Fibroblast of lung (primary cell): ENCODE results near the gene CCDC179. TPM values are rescaled to one million over a fixed set of nuclear protein-coding genes. Genes with fewer than 3 reads are reported as not detected.

ENCODE experiments used
- DNase-seq, 2 donors: peaks; one replicate each; pipeline versions ENCODE4 v3.0.0 to v3.0.0-alpha.2; 2010; ENCODE audit warnings: low read depth in 2 of 2
- H2AFZ ChIP-seq: 2 replicates; pipeline ENCODE4 v1.5.1; 2012; ENCODE audit warnings: low read length, control low read depth, inconsistent platforms
- H3K27ac ChIP-seq: 2 replicates; pipeline ENCODE4 v1.5.1; 2011; ENCODE audit warnings: low read length, control low read depth; ENCODE audit not compliant: insufficient read depth
- H3K27me3 ChIP-seq: 2 replicates; pipeline ENCODE4 v1.5.1; 2011; ENCODE audit warnings: mild to moderate bottlenecking, low read length; ENCODE audit not compliant: control insufficient read depth, insufficient read depth
- H3K36me3 ChIP-seq: 2 replicates; pipeline ENCODE4 v1.5.1; 2011; ENCODE audit warnings: low read length; ENCODE audit not compliant: control insufficient read depth, insufficient read depth
- H3K4me1 ChIP-seq: 2 replicates; pipeline ENCODE4 v1.5.1; 2011; ENCODE audit warnings: low read length; ENCODE audit not compliant: control insufficient read depth, insufficient read depth; ENCODE audit errors: extremely low read depth
- H3K4me2 ChIP-seq: 2 replicates; pipeline ENCODE4 v1.5.1; 2011; ENCODE audit warnings: low read length, control low read depth; ENCODE audit not compliant: insufficient read depth; ENCODE audit errors: extremely low read depth
- H3K4me3 ChIP-seq, 4 experiments: fragments of 200-600 bp in 1 of 4; sonication (generic) in 1 of 4; replicated peaks in 1 of 4; 2 replicates each; pipeline ENCODE4 v1.5.1; 2011 to 2016; ENCODE audit warnings: low read length in 4 of 4, low read depth in 3 of 4, mild to moderate bottlenecking in 3 of 4, control low read depth in 2 of 4, inconsistent platforms in 1 of 4, mixed read lengths in 1 of 4; ENCODE audit not compliant: insufficient read depth in 1 of 4; ENCODE audit errors: control extremely low read depth in 1 of 4
- H3K79me2 ChIP-seq: 2 replicates; pipeline ENCODE4 v1.5.1; 2012; ENCODE audit warnings: mild to moderate bottlenecking, low read length, inconsistent platforms; ENCODE audit not compliant: control insufficient read depth, insufficient read depth
- H3K9ac ChIP-seq: 2 replicates; pipeline ENCODE4 v1.5.1; 2011; ENCODE audit warnings: mild to moderate bottlenecking, low read length, control low read depth; ENCODE audit not compliant: insufficient read depth
- H3K9me3 ChIP-seq: 2 replicates; pipeline ENCODE4 v1.5.1; 2012; ENCODE audit warnings: low read depth, low read length; ENCODE audit not compliant: control insufficient read depth, insufficient read depth
- H4K20me1 ChIP-seq: 2 replicates; pipeline ENCODE4 v1.5.1; 2011; ENCODE audit warnings: low read length; ENCODE audit not compliant: control insufficient read depth, insufficient read depth; ENCODE audit errors: extremely low read depth
- CTCF ChIP-seq, 2 donors: IDR thresholded peaks in 1 of 2; conservative IDR thresholded peaks in 1 of 2; 1 replicate in 1 of 2; 2 replicates in 1 of 2; pipeline ENCODE4 v1.5.1; 2011 to 2012; ENCODE audit warnings: low read length in 2 of 2, control low read depth in 1 of 2, inconsistent platforms in 1 of 2, low read depth in 1 of 2, mild to moderate bottlenecking in 1 of 2
- EZH2 ChIP-seq: IDR thresholded peaks from 2 replicates; pipeline ENCODE4 v1.5.1; 2012; ENCODE audit warnings: low read length, control low read depth, mild to moderate bottlenecking; ENCODE audit errors: missing control alignments
- polyA plus RNA-seq, 2 donors: library from polyadenylated mRNA; depleted of rRNA in 1 of 2; stranded (reverse) in 1 of 2; unstranded in 1 of 2; fragments of >200 nt; gene quantifications; 2 replicates each; pipeline ENCODE4 v1.2.1, GENCODE V29; 2011 to 2012; ENCODE audit warnings: missing spikeins in 1 of 2
- total RNA-seq: library from RNA; depleted of rRNA; stranded (reverse); fragments of >200 nt; gene quantifications from 2 replicates; pipeline ENCODE4 v1.2.1, GENCODE V29; 2014

The CCDC179 gene
- total and polyA plus RNA-seq, 2 donors (not counting 1 experiment from before 2014, with no cell fraction given), result not detected

- H3K79me2 ChIP-seq, result no peaks in the 10 kb centered on the region
- H3K4me3 ChIP-seq, result no peak overlapping the region
- H3K4me1 ChIP-seq, result no peaks in the 10 kb centered on the region
- no peaks in the 10 kb centered on the region for H3K27me3 ChIP-seq
- no peak overlapping the region for H3K27ac ChIP-seq
- H3K9me3 ChIP-seq, result no peaks in the 10 kb centered on the region
- no peak overlapping the region for H3K4me2 ChIP-seq
- no peak for DNase-seq
- no peak overlapping the region for H2AFZ ChIP-seq
- H4K20me1 ChIP-seq, result no peaks in the 10 kb centered on the region
- TF ChIP-seq EZH2 (no peak), CTCF (conservative IDR thresholded peaks at IDR 0.05 in 1 of 2, IDR thresholded peaks at IDR 0.05 in 1 of 2; ENCODE audit: low read depth in 1 of 2, low read length in 2 of 2) (no peak)
- no peaks in the 10 kb centered on the region for H3K36me3 ChIP-seq
- H3K9ac ChIP-seq, result no peak overlapping the region
Measured at GRCh38 chr11:22859756-22860155, 518 bp downstream of the CCDC179 start.

- Histone ChIP-seq H3K27ac (no peak overlapping the region), H3K4me1 (no peaks in the 10 kb centered on the region), H3K27me3 (no peaks in the 10 kb centered on the region), H3K79me2 (no peaks in the 10 kb centered on the region), H3K4me3 (no peak overlapping the region), H3K9me3 (no peaks in the 10 kb centered on the region), H3K9ac (no peak overlapping the region), H3K4me2 (no peak overlapping the region), H2AFZ (no peak overlapping the region), H3K36me3 (no peaks in the 10 kb centered on the region), H4K20me1 (no peaks in the 10 kb centered on the region)
- DNase-seq, result no peak
- TF ChIP-seq EZH2 (no peak), CTCF (conservative IDR thresholded peaks at IDR 0.05 in 1 of 2, IDR thresholded peaks at IDR 0.05 in 1 of 2; ENCODE audit: low read depth in 1 of 2, low read length in 2 of 2) (no peak)
Measured at GRCh38 chr11:22851477-22851876, 8.8 kb downstream of the CCDC179 start.

GRCh38 chr11:22846726-22847125, 13.5 kb downstream of the CCDC179 start:
- Histone ChIP-seq H3K27me3 (no peaks in the 10 kb centered on the region), H3K9me3 (no peaks in the 10 kb centered on the region), H3K4me2 (no peak overlapping the region), H3K36me3 (no peaks in the 10 kb centered on the region), H2AFZ (no peak overlapping the region), H3K4me1 (no peaks in the 10 kb centered on the region), H3K4me3 (no peak overlapping the region), H4K20me1 (no peaks in the 10 kb centered on the region), H3K9ac (no peak overlapping the region), H3K27ac (no peak overlapping the region), H3K79me2 (no peaks in the 10 kb centered on the region)
- no peak for DNase-seq
- TF ChIP-seq CTCF (conservative IDR thresholded peaks at IDR 0.05 in 1 of 2, IDR thresholded peaks at IDR 0.05 in 1 of 2; ENCODE audit: low read depth in 1 of 2, low read length in 2 of 2) (no peak), EZH2 (no peak)
